GM21825 (cell line): Measurements from ENCODE around the gene AQP12B.

Experiments used
- ATAC-seq: cut with Tn5 transposase; IDR thresholded peaks from one replicate; pipeline ENCODE4 v1.9.1; 2021; ENCODE audit warnings: mild to moderate bottlenecking, moderate library complexity; ENCODE audit not compliant: unreplicated experiment

Gene AQP12B

DNA sequence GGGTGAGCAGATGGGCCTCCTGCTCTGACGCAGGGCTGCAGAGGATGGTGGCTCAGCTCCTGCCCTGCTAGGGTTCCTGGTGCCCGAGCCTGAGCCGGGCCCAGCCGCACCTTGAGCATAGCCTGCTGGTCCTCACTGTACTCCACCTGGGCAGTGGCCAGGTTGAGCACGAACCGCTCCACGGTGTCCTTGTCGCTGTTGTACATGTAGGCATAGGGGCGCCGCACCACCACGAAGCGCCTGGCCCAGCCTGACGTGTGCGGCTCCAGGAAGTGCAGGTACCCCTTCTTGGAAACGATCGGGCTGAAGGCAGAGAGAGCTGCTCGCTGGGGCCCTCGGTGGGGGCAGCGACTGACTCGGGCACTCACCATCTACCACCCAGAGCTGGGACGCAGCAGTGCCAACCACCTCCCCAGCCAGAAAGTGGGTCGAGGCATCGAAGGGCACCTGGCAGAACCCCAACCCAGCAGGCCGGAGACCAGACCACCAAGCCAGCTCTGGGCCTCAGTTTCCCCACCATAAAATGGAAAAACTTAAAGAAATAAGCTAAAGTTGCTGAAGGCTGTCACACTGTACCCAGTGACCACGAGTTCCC, 36.3 kb upstream of the AQP12B start:
- no peak for ATAC-seq

DNA sequence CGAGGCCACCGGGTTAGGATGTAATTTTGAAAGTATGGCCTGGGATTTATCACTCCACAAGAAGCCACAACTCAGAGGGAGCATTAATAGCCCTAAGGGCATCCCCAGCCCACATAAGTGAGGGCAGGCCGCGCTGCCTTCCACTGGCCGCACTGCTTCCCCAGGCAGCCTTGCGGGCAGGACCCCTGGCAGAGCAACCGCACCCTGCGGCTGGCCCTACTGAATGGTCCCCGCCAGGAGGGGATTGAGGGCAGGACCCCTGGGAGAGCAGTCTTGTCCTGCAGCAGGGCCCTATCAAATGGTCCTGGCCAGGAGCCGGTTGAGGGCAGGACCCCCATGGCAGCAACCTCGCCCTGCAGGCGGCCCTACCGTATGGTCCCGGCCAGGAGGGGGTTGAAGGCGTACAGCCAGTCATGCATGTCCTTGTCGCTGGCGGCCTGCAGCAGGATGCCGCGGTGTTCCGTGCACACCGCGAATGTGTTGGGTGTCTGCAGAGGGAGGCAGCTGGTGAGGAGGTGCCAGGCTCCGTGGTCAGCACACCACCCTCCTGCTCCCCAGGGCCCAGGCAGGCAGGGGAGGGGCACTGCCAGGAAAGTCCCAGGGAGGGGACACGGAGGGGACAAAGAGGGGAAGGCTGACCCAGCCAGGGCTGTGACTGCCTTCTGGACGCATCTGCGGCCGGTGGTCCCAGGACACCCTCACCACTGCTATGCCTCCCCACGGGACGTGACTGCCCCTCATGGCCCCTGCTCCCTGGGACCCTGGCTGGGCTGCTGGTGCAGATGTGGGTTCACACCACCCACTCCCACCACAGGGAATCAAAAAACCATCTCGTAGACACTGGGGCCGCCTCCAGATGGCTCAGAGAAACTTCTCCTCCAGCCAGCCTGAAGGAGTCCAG, 35.2 kb upstream of the AQP12B start:
- ATAC-seq = no peak

DNA sequence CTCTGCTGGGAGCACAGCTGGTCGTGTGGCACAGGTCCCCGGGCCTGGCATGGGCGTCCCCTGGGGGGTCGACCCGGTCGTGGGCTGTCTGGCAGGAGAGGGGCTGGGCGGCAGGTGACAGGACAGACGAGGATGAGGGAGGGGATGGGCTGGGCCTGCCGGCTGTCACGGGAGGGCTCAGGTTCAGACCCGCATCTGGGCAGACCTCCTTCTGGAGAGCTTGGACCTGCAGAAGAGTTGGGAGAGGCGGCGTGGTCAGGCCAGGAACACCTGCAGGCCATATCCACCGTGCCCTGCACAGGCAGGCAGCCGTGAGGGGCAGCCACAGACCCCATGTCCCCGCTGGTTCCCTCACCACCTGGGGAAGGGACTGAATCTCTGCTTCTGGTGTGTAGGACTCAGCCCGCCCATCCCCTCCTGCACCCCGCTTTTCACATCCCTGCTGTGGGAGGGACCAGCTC, 34.5 kb upstream of the AQP12B start:
- no peak for ATAC-seq

DNA sequence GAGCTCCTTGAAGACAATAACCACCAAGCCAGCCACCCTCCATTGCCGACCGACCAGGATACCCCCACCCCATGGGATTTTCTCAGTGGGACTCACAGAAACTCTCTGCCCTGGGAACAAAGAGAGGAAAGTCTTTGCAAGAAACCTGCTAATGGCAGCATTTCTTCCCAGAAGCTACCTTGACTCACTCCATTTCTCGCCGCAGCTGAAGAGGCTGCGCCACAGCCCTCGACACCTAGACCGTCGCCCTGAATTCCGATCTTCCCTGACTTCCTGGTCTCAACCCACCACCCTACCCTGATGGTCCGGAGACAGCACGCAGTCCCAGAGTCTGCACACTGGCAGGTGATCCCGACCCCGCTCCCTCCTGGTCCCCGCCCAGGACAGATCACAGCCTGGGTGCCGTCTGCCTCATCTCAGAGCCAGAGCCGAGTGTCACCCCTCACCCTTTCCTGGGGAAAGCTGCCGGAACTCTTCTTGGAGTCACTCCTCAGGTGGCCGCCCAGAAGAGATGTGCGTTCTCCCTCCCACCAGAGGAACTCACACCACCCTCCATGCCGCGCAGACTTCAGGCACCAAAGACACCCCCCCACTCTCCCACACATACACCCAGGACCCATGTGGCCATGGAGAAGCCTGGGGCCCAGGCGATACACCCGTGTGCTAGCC, 33.6 kb upstream of the AQP12B start:
- no peak for ATAC-seq

GRCh38 chr2:240714747-240715725, 32.4 kb upstream of the AQP12B start:
- no peak for ATAC-seq

DNA sequence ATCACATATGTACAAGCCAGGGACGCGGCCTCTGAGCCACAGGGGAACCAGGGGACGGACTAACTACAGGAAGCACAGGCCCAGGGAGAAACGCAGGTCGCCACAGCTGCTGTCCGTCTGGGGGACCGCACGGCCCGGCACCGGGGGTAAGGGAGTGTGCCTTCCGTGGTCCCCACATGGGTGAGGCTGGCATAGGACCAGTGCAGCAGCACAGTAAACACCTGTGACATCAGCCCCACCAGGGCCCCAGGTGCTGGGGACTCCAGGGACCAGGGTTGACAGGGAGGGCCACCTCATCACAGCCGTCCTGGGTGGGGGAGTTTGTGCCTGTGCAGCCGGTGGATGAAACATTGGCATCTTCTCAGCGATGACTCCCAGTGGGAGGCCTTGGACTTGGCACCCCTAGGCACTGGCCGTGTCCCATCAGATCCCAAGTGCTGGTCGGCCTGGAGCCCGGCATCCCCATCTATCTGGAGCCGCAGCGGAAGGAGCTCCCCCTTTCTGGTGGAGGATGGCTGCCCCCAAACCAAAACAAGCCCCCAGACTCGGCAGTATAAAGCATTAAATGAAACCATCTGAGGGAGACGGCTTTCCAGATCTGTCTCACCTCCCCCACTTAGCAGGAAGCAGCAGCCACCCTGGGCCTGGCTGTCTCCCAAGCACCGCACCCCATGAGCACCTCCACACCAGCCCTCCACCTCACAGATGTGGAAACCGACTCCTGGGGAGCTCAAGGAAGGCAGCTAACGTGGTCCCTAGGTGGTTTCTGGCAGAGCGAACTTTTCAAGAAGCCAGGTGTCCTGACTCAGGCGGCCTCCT, 31.5 kb upstream of the AQP12B start:
- ATAC-seq = no peak

DNA sequence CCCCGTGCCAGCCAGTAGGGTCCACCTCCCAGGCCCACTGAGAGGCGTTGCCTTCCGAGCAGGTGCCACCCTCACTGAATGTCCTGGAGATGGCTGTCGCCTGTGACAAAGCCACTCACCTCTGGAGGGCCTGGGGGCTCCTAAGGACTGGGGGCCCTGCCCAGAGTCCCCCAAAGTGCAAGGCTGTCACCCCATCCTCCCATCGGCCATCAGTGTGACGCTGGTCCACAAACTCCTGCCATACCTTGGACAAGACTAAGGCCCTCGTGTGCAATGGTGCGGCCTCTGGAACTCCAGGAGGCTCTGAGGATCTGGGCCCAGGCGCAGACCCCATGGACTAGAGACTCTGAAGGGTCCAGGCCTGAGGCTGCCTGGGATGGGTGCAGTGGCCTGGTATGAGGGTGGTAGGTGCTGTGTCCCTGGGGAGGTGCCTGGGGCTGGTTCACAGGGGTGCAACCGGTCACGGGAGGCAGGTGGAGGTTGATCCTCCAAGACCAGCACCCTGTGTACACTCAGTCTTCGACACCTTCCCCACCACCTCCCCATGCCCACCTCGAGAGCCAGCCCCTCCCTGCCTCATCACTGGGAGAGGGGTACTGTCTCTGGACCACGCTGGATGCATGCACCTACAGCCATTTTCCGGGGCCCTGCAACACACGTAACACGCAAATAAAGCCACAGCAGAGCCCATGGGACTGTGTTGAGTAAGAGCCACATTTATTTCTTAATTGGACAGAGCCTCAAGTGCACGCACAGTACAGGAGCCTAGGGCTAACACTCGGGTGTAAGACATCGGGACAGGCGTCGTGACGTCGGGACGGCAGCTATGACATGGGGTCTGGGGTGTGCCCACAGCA, 30.6 kb upstream of the AQP12B start:
- no peak for ATAC-seq

GRCh38 chr2:240712121-240712520, 29.4 kb upstream of the AQP12B start:
- ATAC-seq = no peak

- ATAC-seq = no peak
Measured at GRCh38 chr2:240711701-240712100, 29.0 kb upstream of the AQP12B start.

DNA sequence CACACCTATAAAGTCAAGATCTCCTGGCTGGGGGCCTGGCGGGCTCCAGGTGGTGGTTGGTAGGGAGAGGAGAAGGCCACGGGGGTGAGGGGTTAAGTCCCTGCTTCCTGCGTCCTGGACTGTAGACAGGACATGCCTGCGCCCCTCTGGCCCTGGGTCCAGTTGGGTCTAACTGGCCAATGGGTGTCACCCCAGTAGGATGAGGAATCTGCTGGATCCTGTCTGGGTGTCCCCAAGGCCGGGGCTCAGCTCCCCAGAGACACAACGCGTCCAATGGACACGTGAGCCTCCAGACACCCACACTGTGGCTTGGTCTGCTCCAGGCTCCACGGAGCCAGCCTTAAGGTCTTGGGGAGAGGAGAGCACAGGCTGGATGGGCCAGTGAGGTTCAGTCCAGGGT, 28.6 kb upstream of the AQP12B start:
- no peak for ATAC-seq

- no peak for ATAC-seq
Measured at GRCh38 chr2:240708457-240708856, 25.8 kb upstream of the AQP12B start.

- no peak for ATAC-seq
Measured at GRCh38 chr2:240707821-240708220, 25.1 kb upstream of the AQP12B start.

DNA sequence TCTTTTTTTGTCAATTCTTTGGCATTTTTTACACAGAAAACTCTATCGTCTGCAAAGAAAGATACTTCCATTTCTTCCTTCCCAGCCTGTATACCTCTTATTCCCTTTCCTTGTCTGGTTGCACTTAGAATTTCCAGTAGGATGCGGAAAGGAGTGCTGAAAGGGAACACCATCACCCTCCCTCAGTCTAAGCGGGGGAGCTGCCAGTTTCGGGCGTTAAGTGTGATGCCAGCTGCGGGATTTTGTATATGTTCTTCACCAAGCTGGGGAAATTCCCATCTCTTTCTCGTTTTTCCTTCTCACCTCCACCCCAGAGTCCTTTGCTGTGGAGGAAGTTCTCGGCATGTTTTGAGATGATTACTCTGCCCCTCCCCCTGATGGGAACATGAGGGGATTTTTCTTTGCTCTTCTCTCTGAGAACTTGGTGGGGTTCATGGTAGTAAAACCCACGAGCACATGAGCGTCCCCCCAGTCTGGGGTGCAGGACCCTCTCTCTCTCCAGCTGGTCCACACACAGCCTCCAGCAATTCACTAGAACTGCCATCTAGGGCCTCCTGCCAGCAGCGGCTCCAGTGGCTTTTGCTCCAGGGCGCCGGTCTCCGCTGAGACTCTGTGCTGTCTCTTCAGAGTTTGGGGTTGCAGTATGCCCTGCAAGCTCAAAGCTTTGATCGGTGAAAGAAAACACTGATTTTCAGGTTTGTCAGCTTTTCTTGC, 24.5 kb upstream of the AQP12B start:
- no peak for ATAC-seq

DNA sequence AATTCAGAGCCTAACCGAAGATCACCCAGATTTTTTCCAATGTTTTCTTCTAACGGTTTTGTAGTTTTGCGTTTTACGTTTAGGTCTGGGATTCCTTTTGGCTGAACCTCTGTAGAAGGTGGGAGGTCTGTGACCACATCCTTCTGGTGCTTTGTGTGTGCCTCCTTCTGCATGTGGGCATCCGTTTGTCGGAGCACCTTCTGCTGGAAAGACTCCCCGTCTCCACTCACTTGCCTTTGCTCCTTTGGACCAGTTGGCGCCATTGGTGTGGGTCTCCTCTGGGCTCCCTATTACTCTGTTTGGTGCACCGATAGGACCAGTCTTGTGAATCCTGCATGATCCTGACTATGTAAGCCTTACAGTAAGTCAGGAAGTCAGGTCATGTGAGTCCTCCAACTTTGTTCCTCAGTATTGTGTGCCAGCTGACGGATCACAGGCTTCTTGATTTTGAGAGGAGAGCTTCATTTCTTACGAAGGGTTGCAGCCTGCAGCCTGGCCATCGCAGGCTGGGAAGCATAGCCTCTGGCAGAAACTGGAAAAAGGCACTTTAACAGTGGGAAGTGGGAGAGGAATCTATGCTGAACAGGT, 22.6 kb upstream of the AQP12B start:
- no peak for ATAC-seq

DNA sequence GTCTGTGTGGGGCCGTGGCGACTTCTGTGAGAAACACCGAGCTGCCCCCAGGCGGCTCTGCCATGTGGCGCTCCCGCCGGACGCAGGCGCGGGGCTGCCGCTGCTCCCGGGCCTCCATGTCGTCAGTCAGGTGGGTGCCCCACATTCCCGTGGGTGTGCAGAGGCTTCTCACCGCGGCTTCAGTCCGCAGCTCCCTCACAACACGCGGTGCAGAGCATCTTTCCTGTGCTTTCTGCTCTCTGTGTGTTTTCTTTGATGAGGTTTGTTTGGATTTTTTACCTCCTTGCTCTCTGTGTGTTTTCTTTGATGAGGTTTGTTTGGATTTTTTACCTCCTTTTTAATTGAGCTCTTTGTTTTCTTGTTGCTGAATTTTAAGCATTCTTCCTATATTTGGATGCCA, 22.0 kb upstream of the AQP12B start:
- ATAC-seq = no peak

DNA sequence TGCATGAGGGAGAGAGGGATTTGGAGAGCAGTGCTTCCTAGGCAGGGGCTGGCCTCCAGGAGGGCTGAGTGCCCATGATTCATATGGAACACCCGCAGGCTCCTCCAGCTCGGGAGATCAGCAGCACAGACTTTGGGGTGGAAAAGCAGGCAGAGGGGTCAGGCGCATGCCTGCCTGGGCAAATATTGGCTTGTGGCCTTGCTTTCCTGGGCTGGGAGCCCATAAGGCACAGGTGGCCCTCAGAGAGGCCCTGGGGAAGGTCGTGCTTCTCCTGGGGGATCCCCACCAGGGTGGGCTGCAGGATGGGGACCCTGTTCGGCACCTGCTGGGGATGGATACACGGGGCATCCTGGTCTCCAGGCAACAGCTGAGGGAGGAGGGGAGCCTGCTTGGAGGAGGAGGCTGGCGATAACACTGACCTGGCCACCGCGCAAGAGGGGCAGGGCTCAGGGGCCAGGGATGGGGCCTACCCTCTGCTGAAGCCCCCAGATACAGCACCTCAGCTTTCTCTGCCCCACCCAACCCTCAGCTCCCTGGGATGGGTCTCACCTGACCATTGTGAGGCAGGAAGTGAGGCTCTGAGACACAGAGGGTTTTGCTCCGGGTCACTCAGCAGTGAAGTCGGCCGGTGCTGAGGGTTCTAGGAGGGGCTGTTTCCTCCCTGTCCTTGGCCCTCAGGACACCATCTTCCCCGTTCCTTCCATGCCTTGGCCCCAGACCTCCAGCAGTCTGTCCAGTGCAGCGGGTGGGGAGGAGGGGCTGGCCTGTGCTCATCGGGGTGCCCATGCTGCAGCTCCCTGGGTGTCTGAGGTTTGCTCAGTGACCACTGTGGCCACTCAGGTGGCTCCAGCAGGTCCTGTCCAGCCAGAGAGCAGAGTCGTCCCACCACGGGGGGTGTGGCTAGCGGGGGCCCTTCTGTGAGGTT, 21.0 kb upstream of the AQP12B start:
- no peak for ATAC-seq

GRCh38 chr2:240702640-240703011, 19.9 kb upstream of the AQP12B start:
- ATAC-seq = no peak
